NCI-H446 treated with DMSO at 0.1 percent for 48 hours (cell line): ENCODE data around the gene ZBP1.
"Not testable (repeated sequence)": the region's sequence is repeated elsewhere in the genome, so short reads cannot be mapped to it uniquely, and the experiment has no call there.

Experiments used
- DNase-seq: peaks from one replicate; lab custom pipeline; 2025; lab: John Stamatoyannopoulos, UW

ZBP1 gene

DNA sequence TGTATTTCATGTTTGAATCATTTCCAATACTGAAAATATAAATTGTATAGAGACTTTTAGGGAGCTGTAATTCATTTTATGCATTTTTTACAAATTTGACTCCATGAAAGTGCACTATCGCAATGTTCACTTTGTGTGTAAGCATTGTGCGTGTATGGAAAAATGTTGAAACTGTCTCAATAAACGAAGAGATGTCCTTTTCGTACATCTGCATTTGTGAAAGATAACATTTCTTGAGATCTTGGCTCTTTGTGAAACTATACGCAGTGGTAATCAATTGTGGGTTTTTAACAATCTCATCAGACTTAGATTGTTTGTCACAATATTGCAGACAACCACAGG, 18.6 kb upstream of the ZBP1 start:
- no peak for DNase-seq

DNA sequence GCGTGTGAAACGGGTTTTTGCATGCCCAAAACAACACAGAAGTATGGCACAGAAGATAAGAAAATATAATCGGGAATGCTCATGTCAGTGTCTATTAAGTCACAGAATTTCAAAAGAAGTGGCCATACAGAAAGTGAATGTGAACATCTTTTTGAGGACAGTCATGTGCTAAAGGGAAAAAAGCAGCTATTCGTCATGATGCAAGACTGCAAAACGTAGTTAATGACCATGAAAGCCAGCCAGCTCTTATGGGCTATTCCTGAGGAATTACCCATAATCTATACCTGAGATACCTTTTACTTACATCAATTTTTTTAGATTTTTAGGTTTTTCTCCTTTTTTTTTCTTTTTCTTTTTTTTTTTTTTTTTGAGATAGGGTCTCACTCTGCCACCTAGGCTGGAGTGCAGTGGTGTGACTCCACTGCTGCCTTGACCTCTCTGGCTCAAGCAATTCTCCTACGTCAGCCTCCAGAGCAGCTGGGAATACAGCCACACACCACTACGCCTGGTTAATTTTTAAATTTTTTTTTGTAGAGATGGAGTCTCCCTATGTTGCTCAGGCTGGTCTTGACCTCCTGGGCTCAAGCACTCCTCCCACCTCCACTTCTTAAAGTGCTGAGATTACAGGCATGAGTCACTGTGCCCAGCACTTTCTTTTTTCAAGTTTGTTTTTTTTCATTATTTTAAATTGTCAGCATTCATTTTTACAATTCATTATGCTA, 18.1 kb upstream of the ZBP1 start:
- DNase-seq: no peak

DNA sequence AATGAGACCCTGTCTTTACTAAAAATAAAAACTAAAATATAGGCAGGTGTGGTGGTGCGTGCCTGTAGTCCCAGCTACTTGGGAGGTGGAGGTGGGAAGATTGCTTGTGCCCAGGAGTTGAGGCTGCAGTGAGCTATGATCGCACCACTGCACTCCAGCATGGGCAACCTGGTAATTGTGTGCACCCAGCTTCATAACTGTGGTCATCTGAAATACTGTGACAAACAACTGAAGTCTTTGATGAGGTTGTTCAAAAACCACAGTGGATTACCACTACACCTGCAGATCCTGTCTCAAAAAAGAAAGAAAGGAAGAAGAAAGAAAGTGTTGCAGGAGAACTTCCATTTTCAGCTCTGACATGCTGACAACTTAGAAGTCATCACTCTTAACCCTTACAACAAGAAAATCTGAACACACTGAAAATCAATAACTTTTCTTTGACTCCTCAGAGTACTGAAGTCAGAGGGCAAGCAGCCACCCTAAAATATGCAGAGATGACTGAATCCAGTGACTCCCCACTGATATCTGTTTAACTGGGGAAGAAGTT, 13.8 kb upstream of the ZBP1 start:
- no peak for DNase-seq

DNA sequence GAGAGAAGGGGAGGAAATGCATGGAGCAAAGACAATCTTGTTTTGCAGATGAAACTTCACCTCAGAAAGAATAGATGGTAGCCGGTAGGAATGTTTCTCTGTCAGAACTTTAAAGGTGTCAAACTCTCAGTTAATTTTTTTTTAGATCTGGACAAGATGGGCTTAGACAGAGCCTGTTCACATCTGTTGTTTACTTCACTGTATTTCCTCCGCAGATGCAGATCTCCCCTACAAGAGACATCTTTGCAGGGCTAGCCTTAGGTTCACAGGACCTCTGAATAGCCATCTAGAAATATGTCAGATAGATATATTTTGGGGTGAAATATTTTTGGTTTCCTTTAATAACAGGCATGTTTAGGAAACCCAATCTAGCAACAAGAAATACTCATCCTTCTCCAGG, 12.1 kb upstream of the ZBP1 start:
- no peak for DNase-seq

DNA sequence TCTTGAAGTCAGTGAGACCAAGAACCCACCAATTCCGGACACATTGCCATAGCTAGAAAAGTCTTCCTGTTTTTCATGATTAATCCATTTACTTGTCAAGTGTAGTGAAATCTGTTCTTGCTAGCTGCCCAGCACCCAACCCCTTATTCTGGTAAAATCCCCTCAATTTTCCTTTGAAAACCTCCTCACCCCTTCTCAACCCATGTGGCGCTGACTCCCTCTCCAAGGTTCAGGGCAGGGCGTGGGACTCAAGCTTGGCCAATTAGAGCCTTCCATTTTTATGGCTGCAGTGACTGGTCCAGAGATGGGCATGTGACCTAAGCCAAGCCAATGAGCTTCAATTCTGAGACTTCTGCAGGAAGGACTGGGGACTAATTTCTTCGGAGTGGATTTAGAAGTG, 9.8 kb upstream of the ZBP1 start:
- no peak for DNase-seq

DNA sequence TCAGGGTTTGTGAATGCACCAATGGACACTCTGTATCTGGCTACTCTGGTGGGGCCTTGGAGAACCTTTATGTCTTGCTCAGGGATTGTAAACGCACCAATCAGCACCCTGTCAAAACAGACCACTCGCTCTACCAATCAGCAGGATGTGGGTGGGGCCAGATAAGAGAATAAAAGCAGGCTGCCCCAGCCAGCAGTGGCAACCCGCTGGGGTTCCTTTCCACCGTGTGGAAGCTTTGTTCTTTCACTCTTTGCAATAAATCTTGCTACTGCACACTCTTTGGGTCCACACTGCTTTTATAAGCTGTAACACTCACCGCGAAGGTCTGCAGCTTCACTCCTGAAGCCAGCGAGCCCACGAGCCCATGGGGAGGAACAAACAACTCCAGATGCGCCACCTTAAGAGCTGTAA, 9.3 kb upstream of the ZBP1 start:
- not testable (repeated sequence) for DNase-seq

DNA sequence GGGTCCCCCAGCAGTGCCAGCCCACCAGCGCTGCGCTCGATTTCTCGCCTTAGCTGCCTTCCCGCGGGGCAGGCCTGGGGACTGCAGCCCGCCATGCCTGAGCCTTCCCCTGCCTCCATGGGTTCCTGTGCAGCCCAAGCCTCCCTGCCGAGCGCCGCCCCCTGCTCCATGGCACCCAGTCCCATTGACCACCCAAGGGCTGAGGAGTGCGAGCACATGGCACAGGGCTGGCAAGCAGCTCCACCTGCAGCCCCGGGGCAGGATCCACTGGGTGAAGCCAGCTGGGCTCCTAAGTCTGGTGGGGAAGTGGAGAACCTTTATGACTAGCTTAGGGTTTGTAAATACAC, 8.7 kb upstream of the ZBP1 start:
- not testable (repeated sequence) for DNase-seq

DNA sequence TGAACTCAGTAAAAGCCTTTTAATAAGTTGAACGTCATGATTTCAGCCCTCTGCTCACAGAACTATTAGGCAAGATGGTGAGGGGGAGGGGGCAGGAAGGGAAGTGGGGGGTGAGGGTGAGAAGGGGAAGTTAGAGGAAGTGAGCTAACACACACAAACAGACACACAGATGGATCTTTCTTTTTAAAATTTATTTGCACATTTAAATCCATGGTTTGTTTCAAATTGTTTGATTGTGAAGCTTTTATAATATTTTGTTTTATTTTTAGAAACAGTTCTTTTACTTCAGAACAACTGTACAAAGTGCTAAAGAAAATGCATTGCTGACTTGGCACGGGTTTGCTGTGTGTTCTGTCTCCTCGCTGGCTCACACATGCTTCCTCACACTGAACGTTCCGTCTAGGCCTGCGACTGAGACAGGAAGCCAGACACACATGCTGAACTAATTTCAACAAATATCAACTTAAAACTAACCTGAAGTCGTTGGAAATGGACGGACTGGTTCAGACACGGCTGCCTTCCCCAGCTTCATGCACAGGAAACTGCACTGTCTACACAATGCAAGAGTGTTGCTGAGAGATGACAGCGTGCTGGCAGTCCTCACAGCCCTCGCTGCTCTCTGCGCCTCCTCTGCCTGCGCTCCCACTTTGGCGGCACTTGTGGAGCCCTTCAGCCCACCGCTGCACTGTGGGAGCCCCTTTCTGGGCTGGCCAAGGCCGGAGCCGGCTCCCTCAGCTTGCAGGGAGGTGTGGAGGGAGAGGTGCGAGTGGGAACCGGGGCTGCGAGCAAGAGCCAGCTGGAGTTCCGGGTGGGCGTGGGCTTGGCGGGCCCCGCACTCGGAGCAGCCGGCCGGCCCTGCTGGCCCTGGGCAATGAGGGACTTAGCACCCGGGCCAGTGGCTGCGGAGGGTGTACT, 8.1 kb upstream of the ZBP1 start:
- no peak for DNase-seq

DNA sequence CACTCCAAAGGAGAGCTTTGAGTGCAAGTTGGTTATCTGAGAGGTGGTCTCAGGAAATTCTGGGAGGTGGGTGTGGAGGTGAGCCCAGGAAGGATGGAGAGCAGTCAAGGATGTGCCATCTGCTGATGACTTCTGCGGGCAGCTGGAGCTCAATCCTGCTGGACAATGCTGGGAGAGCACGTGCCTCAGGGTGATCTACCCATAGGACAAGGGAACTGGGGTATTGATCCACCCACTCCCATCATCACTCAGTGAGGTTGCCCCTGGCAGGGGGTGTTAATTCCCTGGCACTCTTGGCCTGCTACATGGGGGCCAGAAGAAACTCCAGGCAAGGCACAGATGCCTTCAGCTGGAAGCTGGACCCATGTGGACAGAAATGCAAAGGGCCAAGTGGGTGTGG, 7.1 kb upstream of the ZBP1 start:
- DNase-seq: no peak

DNA sequence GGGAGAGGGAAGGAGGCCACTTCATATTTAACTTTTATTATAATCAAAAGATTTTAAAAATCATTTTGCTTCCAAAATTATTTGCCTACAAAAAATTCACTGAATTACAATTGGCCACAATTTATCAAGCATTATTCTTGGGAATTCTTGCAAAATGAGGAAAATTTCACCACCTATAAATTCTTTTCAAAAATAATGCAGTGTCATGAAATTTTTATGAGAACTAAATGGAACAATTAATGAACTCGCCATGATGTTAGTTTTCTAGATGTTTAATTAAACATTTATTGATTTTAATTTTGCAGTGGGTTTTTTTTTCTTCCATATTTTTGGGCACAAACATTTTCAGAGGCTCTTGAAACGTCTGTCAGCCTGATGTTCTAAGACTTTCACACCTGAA, 5.8 kb upstream of the ZBP1 start:
- DNase-seq: no peak

DNA sequence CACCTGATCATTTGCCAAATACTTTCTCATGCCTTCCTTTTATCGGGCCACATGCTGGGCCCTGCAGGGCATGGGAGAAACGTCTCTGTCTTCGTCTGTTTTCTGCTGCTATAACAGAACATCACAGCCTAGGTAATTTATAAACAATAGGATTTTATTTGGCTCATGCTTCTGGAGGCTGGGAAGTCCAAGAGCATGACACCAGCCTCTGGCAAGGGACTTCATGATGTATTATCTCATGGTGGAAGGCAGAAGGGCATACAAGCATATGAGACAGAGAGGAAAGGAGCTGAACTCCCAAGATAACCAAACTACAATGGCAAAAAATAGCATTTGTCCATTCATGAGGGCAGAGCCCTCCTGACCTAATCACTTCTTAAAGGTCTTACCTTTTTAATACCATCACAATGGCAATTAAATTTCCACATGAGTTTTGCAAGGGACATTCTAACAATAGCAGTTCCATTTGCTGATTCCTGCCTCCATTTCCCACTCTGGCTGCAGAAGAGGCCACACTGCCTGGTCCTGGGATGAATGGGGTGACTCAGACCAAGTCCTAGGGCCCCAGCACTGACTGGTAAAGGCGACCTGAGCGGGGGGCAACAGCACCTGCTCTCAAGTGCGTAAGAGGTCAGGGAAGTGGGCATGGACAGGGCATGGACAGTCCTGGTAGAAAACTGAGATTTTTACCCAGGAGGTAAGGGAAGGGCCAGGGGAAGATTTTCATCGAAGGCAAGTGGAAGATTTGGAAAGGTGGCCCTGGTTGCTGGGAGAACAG, 5.1 kb upstream of the ZBP1 start:
- no peak for DNase-seq

DNA sequence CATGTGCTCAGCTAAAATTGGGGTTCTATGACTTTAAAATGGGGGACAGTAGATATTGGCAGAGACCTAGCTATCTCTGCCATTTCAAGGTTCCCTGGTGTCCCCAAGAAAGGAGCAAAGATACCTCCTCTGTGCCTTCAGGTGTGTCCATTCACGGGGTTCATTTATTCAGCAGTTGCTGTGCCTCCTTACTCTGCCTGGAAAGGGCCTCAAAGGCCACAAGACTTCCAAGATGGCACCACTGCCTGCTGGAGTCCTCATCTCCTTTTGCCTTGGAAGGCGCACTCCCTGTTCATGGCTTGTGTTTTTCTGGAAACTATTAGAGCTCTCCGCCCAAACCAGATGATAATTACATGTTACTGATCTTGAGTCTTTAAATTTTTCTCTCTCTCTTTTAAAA, 3.9 kb upstream of the ZBP1 start:
- DNase-seq: no peak

DNA sequence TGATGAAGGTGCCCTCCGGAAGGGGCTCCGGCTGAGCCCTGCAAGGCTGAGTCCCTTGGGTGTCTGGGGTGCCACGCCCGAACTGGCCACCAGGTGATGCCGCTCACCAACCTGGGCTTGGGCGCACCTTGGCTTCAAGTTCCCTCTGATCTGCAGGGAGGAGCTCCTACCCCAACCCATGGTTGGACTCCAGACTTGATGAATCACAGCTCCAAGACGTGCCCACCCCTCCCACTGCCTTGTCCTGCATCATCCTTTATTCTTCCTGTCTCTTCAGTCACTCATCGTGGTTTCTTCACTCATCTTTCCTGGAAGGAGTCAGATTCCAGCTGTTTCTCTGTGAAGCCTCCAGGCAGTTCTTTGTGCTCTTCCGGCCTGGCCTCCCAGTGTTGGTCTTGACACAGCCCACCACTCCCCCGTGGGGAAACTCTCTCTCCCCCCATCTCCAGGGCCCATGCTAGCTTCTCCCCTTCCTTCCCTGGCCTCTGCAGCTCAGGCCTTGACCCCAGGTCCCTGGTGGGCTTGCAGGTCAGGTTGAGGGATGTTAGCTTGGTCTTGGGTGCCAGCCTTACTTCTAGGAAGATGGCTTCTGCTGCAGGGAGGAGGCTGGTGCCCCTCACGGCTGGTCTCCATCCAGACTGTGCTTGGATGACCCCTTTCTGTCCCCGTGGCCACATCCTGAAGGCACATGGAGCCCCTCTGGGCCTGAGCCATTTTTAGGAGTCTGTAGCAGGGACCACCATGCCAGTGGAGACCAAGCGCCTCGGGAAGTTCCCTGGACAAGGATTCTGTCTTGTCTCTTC, 2.6 kb upstream of the ZBP1 start:
- no peak for DNase-seq

DNA sequence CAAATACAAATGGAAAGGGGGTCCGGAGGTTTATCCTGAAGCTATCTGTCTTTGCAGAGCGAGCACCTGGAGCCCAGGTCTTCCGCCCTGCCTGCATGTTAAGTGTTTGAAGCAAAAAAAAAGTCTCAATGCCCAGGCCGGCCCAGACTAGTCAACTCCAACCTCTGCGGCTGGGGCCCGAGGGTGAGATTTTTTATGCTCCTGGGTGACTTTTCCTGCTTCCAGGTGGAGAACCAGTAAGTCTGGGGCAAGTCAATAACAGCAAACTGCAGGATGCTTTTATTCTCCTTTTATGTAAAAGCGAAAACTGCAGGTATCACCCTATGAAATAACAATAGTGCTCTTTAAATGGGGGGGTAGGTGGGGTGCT, 2.0 kb upstream of the ZBP1 start:
- DNase-seq: no peak

DNA sequence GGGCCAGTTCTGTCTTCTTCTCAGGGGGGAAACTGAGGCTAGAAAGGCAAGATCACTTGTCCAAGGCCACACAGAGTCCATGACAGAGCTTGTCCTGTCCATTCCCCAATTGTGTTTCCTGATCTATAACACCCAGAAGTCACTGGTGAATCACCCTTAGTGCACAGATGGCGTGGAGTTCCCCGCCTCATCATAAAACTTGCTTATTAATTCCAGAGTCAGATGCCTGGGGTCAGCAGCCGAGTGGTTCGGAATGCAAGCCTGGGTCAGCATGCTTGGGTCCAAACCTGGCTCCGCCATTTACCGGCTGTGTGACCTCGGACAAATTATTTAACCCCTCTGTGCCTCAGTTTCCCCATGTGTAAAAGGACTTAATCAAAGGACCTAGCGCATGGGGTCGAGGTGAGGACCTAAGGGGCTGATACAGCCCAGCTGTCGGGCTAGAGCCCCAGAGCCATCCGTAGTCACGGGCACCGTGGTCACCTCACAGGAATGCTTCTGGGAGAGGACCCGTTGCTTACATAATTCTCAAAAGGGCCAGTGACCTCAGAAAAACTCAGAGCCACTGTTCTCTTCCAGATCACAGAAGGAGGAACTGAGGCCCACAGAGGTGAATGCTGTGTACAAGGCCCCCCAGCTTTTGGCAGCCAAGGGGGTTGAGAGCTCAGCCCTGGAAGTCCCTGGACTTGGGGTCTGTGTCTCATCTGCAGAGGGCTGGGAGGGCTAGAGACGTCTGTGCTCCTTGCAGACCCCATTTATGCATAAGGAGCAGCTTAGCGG, 1.4 kb upstream of the ZBP1 start:
- no peak for DNase-seq

DNA sequence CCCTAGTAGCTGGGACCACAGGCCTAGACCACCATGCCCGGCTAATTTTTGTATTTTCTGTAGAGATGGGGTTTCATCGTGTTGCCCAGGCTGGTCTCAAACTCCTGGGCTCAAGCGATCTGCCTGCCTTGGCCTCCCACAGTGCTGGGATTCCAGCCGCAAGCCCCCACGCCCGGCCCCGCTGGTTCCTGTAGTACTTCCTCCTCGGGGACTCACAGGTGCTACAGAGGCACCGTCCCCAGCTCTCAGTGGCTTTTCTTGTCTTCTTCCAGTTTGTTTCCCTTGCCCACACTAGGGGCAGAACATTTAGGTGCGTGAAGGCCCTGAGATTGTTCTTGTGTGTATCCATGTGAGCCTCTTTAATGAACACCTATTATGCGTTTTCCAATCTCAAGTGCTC, 773 bp upstream of the ZBP1 start:
- DNase-seq: no peak

DNA sequence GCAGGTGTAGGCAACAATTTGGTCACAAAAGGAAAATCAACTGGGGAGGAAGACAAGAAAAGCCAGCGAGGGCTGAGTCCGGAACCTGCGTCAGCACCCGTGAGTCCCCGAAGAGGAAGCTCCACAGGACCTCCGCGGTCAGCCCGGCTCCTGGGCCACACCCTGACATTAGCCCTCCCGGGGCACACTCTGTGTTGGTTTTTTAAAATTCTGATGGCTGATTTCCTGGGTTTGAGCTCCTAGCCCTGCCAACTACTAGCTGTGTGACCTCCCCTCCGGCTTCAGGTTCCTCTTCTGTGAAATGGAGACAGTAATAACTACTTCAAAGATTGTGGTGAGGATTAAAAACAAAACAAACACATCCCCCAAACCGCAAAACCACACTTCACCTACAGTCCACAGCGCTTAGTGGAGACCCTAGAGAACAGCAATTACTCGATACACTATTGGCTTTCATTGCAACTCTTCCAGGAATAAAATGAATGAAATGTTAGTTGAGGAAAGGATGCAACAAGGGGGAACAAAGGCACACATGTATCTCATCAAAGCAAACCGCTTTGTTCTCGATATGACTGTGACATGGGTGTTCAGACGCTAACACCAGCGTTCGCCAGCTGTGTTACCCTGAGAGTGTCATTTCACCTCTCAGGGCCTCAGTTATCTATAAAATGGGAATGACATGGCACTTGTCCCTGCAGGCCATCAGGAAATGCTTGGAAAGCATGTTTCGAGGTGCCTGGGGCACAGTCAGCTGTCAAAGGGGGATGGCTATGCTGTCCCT, 985 bp downstream of the ZBP1 start:
- DNase-seq: no peak

DNA sequence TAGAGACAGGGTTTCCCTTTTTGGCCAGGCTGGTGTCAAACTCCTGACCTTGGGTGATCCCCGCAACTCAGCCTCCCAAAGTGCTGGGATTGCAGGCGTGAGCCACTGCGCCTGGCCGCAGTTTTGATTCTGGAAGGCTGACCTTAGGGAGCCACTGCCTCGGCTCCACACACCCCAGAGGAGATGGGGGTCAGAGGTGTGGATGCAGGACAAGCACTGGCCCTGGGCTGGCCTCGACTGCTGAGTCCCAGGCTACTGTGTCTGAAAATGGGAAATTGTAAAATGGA, 1.5 kb downstream of the ZBP1 start:
- DNase-seq: no peak

DNA sequence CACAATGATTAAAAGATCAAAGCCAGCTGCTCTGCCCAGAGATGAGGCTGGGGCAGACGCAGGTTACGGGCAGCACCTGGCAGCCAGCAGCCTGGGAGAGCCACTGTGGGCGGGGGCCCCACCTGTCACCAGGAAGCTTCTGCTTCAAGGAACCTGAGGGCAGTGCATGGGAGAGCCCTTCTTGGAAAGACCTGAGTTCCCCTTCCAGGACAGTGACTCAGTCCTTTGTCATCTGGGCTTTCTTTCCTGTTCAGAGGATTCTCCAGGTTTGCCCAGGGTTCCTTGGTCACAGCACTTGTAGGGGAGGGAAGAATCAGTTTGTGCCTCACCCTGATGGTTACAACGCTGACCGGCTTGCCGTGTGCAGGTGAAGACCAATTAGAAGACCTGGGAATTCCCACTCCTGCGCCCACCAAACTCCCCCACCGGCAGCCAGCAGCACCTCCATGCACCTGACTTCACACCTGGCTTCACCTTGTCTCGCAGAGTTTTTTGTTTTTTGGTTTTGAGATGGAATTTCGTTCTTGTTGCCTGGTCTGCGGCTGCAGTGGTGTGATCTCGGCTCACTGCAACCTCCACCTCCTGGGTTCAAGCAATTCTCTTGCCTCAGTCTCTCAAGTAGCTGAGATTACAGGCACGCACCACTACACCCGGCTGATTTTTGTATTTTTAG, 2.0 kb downstream of the ZBP1 start:
- no peak for DNase-seq
